Astrocyte (in vitro differentiated cells and primary cell): ENCODE data around the gene PRELID3B.

ENCODE experiments used
- EZH2 ChIP-seq: IDR thresholded peaks from 2 replicates; pipeline ENCODE4 v1.6.1; 2012; ENCODE audit warnings: mild to moderate bottlenecking, low read length, inconsistent platforms; ENCODE audit not compliant: insufficient read depth
- TF ChIP-seq, protein P1 (sequence below): IDR thresholded peaks from 2 replicates; pipeline ENCODE4 v1.5.1; 2011; ENCODE audit warnings: low read depth, mild to moderate bottlenecking, inconsistent platforms, low read length, moderate library complexity; ENCODE audit not compliant: insufficient read depth

DNA sequence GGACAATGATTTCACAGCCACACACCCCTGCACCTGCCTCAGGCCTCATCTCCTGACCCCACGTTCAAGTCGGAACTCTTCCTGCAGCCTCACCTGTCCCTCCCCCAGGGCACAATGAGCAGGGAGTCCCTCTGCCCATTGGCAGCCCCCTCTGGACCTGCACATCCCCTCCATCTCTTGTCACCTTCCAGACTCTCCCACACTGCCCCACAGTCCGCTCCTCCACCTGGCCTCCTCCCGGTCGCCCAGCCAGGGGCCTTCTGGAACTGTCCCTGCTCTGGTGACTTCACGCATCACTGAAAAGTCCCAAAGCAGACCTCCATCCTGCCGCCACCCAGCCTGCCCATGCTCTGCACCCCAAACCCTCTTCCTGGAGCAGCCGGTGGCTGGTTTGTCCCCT lies 40.2 kb downstream of the PRELID3B start:
- TF ChIP-seq, protein P1, sequence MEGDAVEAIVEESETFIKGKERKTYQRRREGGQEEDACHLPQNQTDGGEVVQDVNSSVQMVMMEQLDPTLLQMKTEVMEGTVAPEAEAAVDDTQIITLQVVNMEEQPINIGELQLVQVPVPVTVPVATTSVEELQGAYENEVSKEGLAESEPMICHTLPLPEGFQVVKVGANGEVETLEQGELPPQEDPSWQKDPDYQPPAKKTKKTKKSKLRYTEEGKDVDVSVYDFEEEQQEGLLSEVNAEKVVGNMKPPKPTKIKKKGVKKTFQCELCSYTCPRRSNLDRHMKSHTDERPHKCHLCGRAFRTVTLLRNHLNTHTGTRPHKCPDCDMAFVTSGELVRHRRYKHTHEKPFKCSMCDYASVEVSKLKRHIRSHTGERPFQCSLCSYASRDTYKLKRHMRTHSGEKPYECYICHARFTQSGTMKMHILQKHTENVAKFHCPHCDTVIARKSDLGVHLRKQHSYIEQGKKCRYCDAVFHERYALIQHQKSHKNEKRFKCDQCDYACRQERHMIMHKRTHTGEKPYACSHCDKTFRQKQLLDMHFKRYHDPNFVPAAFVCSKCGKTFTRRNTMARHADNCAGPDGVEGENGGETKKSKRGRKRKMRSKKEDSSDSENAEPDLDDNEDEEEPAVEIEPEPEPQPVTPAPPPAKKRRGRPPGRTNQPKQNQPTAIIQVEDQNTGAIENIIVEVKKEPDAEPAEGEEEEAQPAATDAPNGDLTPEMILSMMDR = no peak
- TF ChIP-seq EZH2 = no peak
